Midbrain (tissue), 1 donor: Measurements from ENCODE around the gene CCKAR.
"Not testable (repeated sequence)": the region's sequence is repeated elsewhere in the genome, so short reads cannot be mapped to it uniquely, and the experiment has no call there.

ENCODE experiments used
- DNase-seq: peaks from one replicate; lab custom pipeline; 2025; lab: John Stamatoyannopoulos, UW

Gene CCKAR, protein sequence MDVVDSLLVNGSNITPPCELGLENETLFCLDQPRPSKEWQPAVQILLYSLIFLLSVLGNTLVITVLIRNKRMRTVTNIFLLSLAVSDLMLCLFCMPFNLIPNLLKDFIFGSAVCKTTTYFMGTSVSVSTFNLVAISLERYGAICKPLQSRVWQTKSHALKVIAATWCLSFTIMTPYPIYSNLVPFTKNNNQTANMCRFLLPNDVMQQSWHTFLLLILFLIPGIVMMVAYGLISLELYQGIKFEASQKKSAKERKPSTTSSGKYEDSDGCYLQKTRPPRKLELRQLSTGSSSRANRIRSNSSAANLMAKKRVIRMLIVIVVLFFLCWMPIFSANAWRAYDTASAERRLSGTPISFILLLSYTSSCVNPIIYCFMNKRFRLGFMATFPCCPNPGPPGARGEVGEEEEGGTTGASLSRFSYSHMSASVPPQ

DNA sequence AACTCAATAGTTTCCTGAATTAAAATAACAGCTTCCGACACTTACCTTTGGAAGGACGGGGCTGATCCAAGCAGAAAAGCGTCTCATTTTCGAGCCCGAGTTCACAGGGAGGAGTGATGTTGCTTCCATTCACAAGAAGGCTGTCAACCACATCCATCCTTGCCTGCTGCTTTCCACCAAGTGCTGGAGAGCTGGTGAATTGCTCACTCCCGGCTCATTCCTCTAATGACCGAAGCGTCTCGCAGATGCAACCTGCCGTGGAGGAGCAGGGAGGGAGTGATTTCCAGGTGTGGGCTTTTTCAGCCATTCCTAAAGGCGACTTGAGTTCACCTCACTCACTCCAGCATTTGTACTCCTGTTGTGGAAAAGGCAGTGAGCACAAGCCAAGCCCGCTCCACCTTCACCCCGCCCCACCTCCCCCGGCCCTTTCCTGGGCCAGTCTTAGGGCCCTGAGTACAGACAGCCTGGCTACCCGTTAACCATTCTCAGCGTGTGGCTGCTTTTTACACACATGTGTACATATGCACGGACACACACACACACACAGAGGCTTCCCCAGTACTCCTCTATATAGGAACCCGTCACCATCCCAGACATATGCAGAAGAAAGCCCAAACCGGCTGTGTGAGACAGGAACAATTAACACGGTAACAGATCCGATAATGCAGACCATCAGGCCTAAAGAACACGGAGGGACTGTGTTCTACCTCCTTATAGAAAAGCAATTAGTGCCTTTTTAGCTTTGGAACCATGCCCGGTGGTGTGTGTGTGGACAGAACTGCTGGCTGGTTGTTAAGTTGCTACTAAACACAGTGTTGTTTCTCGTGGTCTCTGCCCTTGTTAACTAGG, at the start of gene CCKAR:
CCKAR (minus strand) TSS at position 374 of the 849 bp plus-strand sequence; CDS start at position 157, 217 bp downstream.
- no peak for DNase-seq

DNA sequence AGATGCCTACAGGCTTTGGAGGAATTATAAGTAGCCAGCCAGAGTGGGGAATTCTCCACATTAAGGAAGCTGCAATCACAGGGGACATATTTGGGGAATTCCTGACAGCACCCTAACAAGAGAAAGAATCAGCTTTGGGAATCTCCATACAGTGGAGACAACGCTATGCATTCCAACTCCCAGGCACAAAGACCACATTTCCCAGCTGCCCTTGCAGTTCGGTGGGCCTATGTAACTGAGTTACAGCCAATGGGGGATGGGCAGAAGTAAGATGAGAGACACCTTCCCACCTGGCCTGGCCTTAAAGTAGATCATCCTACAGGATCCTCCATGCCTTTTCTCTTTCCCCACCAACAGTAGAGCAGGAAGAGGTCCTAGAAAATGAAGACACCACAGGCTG, 43.4 kb upstream of the CCKAR start:
- no peak for DNase-seq

DNA sequence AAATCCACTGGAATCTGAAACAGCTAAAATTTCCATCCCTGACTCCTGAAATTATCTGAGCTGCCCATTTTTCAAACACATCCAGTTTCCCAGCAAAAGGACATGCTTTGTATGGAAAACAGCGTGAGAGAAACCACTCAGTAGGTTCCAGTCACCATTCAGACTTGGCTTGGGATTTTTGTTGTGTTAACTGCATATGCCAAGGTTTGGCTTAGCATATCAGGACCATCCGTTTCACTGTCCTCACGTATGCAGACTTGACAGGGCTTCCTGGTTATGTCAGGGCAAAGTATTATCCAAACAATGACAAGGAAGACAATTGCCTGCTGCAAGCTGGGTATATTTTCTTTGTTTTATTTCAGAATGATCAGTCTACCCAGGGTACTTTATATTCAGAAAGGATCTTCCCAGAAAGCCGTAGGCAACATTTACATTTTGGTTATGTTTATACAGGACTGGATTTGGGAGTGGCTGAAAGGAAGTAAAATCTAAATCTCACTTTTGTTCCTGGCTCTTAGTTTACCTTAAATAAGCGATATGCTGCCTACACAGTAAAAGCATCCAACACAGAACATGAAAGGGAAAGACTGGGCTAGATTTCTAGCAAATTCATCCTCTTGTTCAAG, 41.3 kb upstream of the CCKAR start:
- no peak for DNase-seq

DNA sequence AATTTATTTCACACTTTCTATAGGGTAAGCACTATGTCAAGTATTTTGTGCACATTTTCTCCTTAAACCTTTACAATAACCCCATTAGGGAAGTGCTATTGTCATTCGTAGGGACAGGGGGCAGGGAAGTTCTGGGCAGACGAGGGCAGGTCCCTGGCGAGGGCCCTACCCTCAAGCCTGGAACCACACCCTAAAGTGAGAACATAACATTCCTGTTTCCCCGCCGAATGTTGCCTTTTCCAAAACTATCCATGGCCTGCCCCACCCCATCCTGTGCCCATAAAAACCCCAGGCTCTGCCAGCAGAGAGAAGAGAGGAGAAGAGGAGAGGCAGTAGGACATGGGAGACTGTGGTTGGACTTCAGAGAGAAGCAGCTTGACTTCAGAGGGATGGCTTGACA, 39.8 kb upstream of the CCKAR start:
- DNase-seq: no peak

DNA sequence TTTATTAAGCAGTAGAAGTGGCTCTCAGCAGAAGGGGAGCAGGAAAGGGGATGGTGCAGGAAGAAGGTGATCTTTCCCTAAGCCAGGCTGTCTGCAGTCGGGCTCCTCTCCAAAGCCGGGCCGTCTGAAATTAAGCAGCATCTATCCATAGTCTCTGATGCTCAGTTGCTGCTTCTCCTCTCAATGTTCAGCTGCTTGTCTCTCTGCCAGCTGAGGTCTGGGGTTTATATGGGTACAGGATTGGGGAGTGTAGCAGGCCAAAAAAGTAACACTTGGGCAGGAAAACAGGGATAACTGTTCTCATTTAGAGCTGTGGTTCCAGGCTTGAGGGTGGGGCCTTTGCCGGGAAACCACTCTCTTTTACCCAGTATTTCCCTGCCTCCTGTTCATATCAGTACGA, 39.2 kb upstream of the CCKAR start:
- DNase-seq: no peak

DNA sequence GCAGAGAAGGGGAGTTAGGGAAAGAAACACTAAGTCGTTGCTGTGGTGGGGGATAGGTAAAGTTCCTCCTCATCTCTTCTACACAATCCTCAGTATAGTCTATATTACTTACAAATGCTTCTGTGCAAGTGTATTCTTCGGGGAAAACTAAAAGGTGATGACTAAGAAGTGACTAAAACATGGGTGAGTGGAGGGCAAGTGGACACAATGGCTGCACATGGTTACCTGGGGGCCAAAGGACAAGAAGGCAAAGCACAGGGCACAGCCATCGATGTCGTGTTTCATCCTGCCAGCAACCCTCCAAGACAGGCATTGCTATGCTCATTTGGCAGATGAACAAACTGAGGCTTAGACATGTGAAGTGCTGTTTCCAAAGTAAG, 35.5 kb upstream of the CCKAR start:
- no peak for DNase-seq

DNA sequence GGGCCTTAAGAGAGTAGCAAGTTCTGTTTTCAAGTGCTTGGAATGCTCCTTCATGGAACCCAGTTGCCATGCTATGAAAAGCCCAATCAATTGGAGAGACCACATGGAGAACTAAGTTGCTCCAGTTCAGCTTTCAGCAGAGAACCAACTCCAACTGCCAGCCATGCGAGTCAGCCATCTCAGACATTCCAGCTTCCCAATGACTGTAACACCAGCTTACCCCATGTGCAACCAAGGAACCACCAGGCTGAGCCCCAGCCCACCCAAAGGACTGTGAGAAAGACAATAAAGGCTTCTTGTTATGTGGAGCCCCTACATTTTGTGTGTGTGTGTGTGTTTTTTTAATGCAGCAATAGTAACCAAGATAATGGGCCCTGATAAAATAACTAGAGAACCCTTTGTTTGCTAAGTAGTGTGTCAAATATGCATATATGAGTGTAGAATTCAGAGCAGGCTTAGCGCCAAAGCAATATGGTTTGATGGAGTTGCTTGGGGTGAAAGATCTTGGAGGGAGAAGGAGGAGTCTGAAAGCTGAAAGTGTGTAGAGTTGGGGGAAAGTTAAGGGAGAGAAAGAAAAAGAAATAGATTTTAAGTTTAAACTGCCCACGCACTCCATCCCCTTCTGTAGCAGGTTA, 35.0 kb upstream of the CCKAR start:
- no peak for DNase-seq

DNA sequence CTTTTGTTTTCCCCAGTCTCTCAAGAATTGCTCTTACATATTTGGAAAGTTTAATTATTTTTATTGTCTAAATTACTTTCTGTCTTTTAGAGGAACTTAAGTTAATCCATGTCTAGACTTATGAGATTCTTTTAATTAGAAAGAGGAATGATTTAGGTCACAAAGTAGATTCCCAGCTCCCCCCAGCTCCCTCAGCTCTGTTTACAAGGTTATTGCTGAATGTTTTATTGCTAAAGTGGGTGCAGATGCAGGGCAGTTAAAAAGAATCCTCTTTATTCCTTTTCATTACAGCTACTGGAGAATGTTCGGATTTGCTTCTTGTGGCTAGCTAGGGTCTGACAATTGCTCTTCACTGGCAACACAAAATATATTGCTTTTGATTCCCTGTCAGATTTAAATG, 33.7 kb upstream of the CCKAR start:
- no peak for DNase-seq

DNA sequence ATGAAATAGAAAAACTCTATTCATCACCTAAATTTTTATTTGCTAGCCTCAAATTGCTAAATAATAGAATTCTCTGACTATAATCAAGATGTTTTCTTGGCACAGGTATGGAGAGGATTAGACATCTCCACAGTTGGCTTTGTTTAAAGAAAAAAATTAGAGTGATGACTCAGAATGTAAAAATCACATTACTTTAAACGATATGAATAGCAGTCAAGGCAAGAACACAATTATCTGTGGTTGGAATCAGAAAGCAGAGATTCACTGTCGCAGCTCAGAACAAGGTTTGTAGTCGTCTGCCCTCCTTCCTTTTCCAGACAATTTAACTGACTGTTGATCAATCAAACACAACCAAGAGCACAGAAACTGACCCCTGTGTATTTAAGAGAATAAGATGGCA, 32.2 kb upstream of the CCKAR start:
- no peak for DNase-seq

DNA sequence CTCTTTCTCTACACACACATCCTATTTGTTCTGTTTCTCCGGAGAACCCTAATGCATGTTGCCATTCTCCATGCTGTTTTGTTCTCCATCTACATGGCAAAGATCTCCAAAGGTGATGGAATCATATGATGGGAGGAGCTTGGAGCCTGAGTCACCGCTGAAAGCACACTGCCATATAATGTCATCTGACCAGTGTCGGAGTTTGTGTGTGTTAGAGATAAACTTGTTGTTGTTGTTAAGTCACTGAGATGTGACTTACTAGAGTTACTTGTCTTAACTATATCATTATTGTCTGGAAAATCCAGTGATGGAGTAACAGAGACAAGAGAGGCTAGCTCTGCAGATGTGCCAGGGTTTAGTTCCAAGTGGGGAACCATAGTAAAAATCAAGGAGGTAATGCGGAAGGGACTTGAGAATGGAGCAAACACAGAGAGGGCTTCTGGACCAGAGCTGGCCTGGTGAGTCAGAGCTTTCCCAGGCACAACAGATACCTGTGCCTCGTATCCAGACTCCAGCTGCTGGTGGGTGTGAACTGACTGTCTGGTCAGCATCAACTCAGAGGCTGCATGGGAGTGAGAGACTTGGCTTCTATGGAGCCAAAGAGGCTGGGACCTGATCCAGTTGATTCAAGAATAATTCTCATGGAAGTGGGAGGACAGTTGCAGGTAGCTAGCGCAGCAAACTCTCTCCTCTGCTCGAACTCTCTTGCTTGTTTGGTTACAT, 30.6 kb upstream of the CCKAR start:
- no peak for DNase-seq

DNA sequence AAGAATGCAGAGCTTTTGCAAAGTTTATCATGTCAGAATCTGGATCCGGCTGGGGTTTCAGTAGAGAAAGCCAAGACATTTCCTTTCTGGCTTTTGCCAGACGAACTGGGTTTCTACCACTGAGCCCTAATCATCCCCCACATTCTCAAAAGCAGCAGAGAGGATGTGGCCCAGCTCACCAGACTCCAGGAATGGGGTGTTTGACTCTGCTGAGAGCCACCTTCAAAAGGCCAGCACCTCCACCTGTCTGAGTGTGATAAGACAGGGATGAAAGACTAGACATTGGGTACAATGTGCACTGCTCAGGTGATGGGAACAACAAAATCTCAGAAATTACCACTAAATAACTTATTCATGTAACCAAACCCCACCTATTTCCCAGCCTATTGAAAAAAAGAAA, 25.7 kb upstream of the CCKAR start:
- no peak for DNase-seq

DNA sequence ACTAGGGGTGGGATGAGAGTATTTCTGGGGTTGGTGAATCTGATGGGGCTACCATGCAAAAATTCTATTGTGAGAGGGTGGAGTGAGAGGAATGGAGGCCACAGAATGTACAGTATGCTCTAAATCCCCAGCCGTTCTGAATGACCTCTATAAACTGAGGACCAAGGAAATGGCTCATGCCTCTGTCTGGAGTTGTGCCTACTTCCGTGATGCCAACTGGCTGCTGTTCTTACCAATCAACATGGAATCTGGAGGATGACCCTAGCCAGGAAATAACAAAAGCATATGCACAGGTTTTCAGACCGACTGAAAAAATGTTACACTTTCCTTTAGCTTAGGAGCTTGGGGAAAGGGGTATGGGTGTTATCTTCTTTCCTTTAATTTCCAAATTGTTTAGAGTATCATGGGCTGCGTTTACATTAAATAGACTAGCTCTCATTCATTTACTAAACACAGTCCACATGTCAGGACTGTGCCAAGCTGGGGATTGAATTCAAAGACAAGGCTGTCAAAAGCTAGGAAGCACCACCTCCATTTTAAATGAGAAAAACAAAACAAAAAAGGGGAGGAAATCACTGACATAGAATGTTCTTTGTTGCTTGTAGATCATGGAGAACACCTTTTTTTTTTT, 20.2 kb upstream of the CCKAR start:
- no peak for DNase-seq

DNA sequence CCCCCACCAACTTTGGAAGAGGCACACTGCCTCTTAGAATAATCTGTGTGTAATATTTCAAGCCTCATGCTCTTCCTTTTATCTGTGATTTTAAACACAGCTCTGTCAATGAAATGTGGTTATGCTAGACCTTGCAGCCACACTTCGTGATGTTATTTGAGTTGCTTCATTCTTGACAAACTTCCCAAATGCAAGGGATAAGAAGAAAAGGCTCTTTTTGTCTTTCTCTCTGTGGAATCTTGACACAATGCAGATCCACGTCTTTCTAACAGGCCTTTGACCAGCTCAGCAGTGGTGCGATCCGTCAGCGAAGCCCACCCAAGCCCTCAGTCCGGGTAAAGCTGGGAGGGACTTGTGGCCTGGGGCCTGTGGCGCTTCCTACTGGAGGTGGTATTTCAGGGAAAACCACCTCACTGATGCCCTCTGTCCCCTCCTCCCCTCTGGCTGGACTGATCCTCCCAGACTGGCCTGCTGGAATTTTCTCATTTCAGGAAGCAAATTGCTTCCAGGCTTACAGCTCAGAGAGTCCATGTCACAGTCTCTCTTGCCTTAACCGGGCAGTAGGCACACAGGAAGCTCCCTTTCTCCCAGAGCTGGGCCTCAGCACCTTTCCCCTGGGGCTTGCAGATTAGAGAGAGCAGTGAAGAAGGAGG, 19.5 kb upstream of the CCKAR start:
- no peak for DNase-seq

DNA sequence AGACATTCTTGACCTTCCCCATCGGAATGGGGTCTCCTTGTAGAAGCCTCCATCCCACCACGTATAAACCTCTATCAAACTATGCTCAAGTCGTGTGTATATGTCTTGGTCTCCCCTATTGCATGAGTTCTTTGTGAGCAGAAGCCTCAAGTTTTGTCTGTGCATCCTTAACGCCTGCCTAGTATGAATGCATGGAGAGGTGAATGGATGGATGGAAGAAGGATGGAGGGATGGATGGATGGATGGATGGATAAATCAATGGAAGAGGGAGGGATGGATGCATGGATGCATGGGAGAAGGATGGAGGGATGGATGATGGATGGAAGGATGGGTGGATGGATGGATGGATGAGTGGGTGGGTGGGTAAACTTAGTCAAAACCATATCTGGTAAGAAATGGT, 17.0 kb upstream of the CCKAR start:
- no peak for DNase-seq

DNA sequence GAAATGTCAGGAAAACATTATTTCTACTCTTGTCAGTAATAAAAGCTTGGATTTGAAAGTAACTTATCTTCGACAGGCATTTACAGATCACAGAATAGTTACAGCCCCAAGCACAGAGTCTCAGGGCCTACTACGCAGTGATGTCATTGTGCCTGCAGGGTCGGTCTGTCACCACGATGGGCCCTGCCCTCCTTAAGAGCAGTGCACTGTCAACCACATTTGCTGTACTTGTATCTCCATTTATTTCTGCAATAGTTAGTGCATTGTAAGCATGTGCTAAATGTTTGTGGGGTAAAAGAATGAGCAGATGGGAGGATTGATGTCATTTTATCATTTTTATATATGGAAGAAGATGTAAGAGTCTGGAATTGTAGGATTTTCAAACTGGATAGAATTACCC, 13.6 kb upstream of the CCKAR start:
- no peak for DNase-seq

DNA sequence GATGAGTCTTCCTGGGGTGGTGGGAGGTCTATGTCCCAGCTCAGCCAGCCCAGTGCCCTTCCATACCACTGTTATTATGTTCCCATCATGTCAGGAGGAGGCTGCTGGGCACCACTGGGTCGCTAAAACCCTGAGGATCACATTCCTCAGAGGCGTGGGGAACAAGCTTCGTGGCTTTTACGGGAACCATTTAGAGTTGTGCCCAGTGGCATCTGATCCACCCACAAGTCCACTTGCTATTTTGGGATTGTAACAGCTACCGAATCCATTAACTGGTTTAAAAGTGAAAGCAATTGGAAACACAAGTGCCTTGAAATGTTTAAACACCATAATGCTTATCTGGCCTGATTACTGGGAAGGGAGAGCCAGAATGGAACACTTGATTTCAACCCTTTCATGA, 13.1 kb upstream of the CCKAR start:
- DNase-seq: no peak

DNA sequence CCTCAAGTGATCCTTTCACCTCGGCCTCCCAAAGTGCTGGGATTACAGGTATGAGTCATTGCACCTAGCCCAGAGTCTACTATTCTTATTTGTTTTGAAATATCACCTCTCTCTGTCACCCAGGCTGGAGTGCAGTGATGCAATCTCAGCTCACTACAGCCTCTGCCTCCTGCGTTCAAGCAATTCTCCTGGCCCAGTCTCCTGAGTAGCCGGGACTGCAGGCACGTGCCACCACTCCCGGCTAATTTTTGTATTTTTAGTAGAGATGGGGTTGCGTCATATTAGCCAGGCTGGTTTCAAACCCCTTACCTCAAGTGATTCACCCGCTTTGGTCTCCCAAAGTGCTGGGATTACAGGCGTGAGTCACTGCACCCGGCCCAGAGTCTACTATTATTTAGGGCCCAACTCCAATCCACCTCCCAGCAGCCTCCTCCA, 10.3 kb upstream of the CCKAR start:
- not testable (repeated sequence) for DNase-seq

DNA sequence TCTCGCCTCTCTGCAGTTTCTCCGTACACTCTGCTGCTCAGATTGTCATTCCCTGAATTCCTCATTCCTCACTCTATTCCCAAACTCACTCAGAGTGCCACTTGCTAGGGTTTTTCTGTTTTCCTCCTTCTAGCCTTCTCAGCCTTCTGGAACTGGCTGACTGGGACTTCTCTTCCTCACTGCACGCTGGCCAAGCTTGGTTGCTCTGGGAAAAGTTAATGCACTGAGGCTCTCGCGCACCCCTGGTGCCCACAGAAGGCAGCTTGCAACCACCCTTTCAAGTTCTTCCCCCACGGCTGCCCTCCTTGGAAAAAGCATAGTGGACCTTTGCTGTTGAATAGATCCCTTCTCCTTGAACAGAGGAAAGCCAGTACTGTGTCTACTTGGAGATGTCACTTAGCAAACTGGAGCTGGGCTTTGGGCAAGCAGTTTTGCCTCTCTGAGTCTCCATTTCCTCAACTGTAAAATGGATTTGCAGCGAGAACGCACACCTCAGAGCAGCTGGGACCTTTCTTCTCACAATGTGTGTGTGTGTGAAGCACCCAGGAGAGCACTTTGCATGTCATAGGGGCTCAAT, 6.0 kb upstream of the CCKAR start:
- DNase-seq: no peak

DNA sequence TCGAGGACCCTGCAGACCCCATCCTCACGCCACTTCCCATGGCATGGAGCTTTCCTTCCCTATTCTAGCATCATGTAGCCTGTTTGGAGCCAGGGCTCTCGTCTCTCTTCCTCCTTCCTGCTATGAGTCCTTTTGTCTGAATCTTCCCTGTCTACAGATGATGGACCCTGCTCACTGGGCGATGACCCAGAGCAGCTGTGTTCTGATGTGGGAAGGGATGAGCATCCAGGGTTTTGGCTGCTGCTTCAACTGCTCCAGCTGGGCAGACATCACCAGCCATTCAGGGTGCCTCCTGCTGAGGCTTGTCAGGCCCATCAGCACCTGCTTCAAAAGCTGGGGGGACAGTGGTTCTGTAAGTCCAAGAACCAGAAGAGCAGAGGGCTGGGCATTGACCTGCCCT, 3.2 kb upstream of the CCKAR start:
- DNase-seq: no peak

DNA sequence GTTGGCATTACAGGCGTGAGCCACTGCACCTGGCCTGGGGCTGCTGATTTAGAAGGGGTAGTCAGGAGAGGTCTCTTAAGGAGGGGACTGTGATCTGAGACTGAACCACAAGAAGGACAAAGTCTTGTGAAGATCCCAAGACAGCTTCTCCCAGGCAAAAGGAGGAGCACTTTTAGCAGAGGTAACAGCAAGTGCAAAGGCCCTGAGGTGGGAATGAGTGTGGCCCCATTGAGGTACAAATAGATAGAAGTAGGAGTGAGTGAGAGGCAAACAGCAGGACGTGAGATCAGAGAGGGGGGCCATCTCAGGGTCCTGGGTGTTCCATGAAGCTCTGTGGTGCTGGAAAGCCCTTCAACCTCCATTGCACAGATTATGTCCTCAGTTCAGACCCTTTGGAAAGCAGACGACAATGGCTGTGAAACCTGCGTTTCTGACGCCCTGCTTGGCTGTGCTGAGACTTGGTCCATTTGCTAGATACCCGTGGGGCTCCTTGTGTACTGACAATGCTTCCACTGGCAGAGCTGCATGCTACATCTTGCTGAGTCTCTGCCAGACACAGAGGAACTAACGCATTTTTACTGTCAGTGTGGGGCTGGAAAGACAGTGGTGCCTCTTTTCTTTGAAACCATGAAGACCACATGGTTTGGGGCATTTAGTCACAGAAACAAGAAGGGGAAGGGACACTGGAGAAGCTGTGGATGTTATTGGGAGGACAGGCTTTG, 1.3 kb upstream of the CCKAR start:
- no peak for DNase-seq
